HepG2 (cell line): ENCODE data around the gene MRE11. TPM values are rescaled to one million over a fixed set of nuclear protein-coding genes. Genes with fewer than 3 reads are reported as not detected.

Source experiments
- ATAD3A ChIP-seq: sonication (generic); formaldehyde crosslinking; IDR thresholded peaks from 2 replicates; pipeline ENCODE4 v1.4.0; 2020; ENCODE audit warnings: missing genetic modification reagents
- CCDC6 ChIP-seq: sonication (generic); formaldehyde crosslinking; IDR thresholded peaks from 2 replicates; pipeline ENCODE4 v1.8.1; 2022; ENCODE audit warnings: mild to moderate bottlenecking, missing genetic modification reagents, moderate library complexity
- EHMT2 ChIP-seq: fragments of 200-600 bp; sonication (generic); IDR thresholded peaks from 2 replicates; pipeline ENCODE4 v1.7.0; 2017; ENCODE audit warnings: antibody characterized with exemption, low read depth, low read length, borderline replicate concordance
- FOXM1 ChIP-seq: sonication (generic); formaldehyde crosslinking; IDR thresholded peaks from 2 replicates; pipeline ENCODE4 v1.5.0; 2020; ENCODE audit warnings: missing genetic modification reagents
- HDAC6 ChIP-seq: fragments of 200-600 bp; sonication (generic); IDR thresholded peaks from 2 replicates; pipeline ENCODE4 v1.7.0; 2017; ENCODE audit warnings: mild to moderate bottlenecking, antibody characterized with exemption, low read length, low read depth
- HMGA1 ChIP-seq: sonication (generic); formaldehyde crosslinking; conservative IDR thresholded peaks from 2 replicates; pipeline ENCODE4 v1.4.0; 2020; ENCODE audit warnings: missing genetic modification reagents
- HNRNPL ChIP-seq: fragments of 200-400 bp; formaldehyde crosslinking; IDR thresholded peaks from 2 replicates; pipeline ENCODE4 v1.6.1; 2017; ENCODE audit warnings: mild to moderate bottlenecking, low read depth, low read length
- IRF1 ChIP-seq: sonication (generic); formaldehyde crosslinking; IDR thresholded peaks from 2 replicates; pipeline ENCODE4 v1.4.0; 2020; ENCODE audit warnings: low read depth, mild to moderate bottlenecking, missing genetic modification reagents
- KDM5B ChIP-seq: sonication (generic); formaldehyde crosslinking; IDR thresholded peaks from 2 replicates; pipeline ENCODE4 v1.4.0; 2020; ENCODE audit warnings: missing genetic modification reagents, mild to moderate bottlenecking, borderline replicate concordance
- LCORL ChIP-seq, 2 experiments: fragments of 450-650 bp in 1 of 2; sonication (generic) in 1 of 2; formaldehyde crosslinking in 1 of 2; IDR thresholded peaks; 2 replicates each; pipeline versions ENCODE4 v1.5.0 to v1.6.1; 2017 to 2020; ENCODE audit warnings: antibody characterized with exemption in 1 of 2, missing genetic modification reagents in 1 of 2
- NFE2L2 ChIP-seq: fragments of 150-350 bp; IDR thresholded peaks from 2 replicates; pipeline ENCODE4 v1.6.1; 2014; ENCODE audit warnings: low read length
- PAX8 ChIP-seq: sonication (generic); formaldehyde crosslinking; IDR thresholded peaks from 2 replicates; pipeline ENCODE4 v1.8.0; 2022; ENCODE audit warnings: mild to moderate bottlenecking, missing genetic modification reagents, borderline replicate concordance
- RFX1 ChIP-seq: fragments of 450-650 bp; IDR thresholded peaks from 2 replicates; pipeline ENCODE4 v1.6.1; 2017
- ZIK1 ChIP-seq: sonication (generic); formaldehyde crosslinking; IDR thresholded peaks from 2 replicates; pipeline ENCODE4 v1.5.0; 2020; ENCODE audit warnings: mild to moderate bottlenecking, low read depth, missing genetic modification reagents, borderline replicate concordance
- ZMYM3 ChIP-seq: sonication (generic); formaldehyde crosslinking; IDR thresholded peaks from 2 replicates; pipeline ENCODE4 v1.5.1; 2020; ENCODE audit warnings: mild to moderate bottlenecking, missing genetic modification reagents
- ZNF124 ChIP-seq: sonication (generic); formaldehyde crosslinking; IDR thresholded peaks from 2 replicates; pipeline ENCODE4 v1.4.0; 2020; ENCODE audit warnings: missing genetic modification reagents
- ZNF329 ChIP-seq: sonication (generic); formaldehyde crosslinking; IDR thresholded peaks from 2 replicates; pipeline ENCODE4 v1.9.0; 2021; ENCODE audit warnings: low read depth, mild to moderate bottlenecking, missing genetic modification reagents
- ZNF337 ChIP-seq: sonication (generic); formaldehyde crosslinking; IDR thresholded peaks from 2 replicates; pipeline ENCODE4 v1.5.1; 2020; ENCODE audit warnings: missing genetic modification reagents, low read depth, mild to moderate bottlenecking, borderline replicate concordance
- ZNF431 ChIP-seq: sonication (generic); formaldehyde crosslinking; IDR thresholded peaks from 2 replicates; pipeline ENCODE4 v1.9.0; 2022; ENCODE audit warnings: missing genetic modification reagents, low read depth, mild to moderate bottlenecking, borderline replicate concordance
- ZNF574 ChIP-seq: sonication (generic); formaldehyde crosslinking; IDR thresholded peaks from 2 replicates; pipeline ENCODE4 v1.4.0; 2020; ENCODE audit warnings: missing genetic modification reagents
- ZNF598 ChIP-seq: sonication (generic); formaldehyde crosslinking; IDR thresholded peaks from 2 replicates; pipeline ENCODE4 v1.5.1; 2020; ENCODE audit warnings: mild to moderate bottlenecking, missing genetic modification reagents, borderline replicate concordance
- ZNF773 ChIP-seq: sonication (generic); formaldehyde crosslinking; IDR thresholded peaks from 2 replicates; pipeline ENCODE4 v1.4.0; 2020; ENCODE audit warnings: missing genetic modification reagents, borderline replicate concordance
- ZNF792 ChIP-seq: IDR thresholded peaks from 2 replicates; pipeline ENCODE4 v1.6.1; 2016
- polyA plus RNA-seq, 8 experiments: library from polyadenylated mRNA; depleted of rRNA in 3 of 8; stranded (reverse) in 7 of 8; unstranded in 1 of 8; fragments of >200 nt; fragmentation: Illumina TruSeq in 4 of 8; extraction: Trizol in 4 of 8; gene quantifications; 2 replicates each; pipeline versions ENCODE4 v1.2.1 to v1.2.3, GENCODE V29; 2011 to 2016; ENCODE audit warnings: low read depth in 4 of 8, missing spikeins in 1 of 8, mixed read lengths in 1 of 8; ENCODE audit not compliant: insufficient read depth in 1 of 8
- total RNA-seq, 5 experiments: library from RNA; depleted of rRNA; stranded (reverse); fragments of >200 nt; fragmentation: Illumina TruSeq; extraction: Trizol; gene quantifications; 2 replicates each; pipeline ENCODE4 v1.2.3, GENCODE V29; 2016; ENCODE audit warnings: low read depth in 1 of 5
- TF ChIP-seq, protein P1 (sequence below): sonication (generic); formaldehyde crosslinking; IDR thresholded peaks from 2 replicates; pipeline ENCODE4 v1.5.1; 2020; ENCODE audit warnings: mild to moderate bottlenecking, moderate library complexity, missing genetic modification reagents
- TF ChIP-seq, protein P2 (sequence below): sonication (generic); formaldehyde crosslinking; IDR thresholded peaks from 2 replicates; pipeline ENCODE4 v1.8.0; 2022; ENCODE audit warnings: mild to moderate bottlenecking, missing genetic modification reagents, moderate library complexity

MRE11 gene
- total and polyA plus RNA-seq, 2 of the 13 experiments (the other 11 are each of a cell fraction or from before 2014, with no cell fraction given): 7.2 to 37.3 TPM

DNA sequence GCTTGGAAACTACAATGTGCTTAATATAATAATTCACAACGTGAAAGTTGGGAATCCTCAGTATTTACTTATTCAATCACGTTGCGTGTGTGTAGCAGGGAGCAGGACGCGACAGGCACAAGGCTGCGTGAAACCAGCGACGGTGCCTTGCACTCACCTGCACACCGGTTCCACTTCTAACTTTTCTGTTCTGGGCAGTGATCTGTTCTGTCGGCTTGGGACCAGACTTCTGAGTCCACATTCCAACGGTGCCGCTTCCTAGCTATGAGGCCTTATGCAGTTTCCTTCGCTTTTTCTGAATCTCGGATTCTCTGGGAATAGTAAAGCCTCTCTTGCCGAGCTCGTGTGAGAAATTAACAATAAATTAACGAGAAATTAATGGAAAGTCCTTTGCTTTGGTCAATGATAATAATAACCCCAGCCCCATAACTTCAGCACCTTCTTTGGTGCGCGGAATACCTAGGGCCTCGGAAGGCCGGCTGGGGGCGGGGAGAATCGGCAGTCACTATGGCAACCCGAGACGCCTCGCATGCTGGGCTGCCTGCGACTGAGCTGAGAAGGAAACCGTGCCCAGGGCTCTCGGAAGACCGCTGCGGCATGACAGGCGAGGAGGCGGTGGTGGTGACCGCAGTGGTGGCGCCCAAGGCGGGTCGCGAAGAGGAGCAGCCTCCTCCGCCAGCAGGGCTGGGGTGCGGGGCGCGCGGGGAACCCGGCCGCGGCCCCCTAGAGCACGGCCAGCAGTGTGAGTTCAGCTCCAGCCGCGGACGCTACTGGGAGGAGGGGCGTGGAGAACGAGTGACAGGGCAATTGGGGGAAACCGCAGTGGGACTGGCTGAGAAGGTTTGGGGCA, 18.5 kb upstream of the MRE11 start, which contains the start of gene C11orf97 (continued):
- TF ChIP-seq EHMT2 (no peak), ZNF329 (CRISPR knock-in tag) (no peak), ZNF124 (no peak), HDAC6 (no peak), HNRNPL (no peak), LCORL (IDR thresholded peaks at IDR 0.05) (no peak), LCORL (CRISPR knock-in tag; IDR thresholded peaks at IDR 0.05) (no peak), PAX8 (CRISPR knock-in tag) (no peak), ZNF792 (CRISPR knock-in tag) (no peak), ATAD3A (CRISPR knock-in tag) (no peak), ZMYM3 (CRISPR knock-in tag) (no peak), NFE2L2 (no peak), FOXM1 (CRISPR knock-in tag) (no peak), CCDC6 (CRISPR knock-in tag) (no peak), ZIK1 (no peak), ZNF431 (CRISPR knock-in tag) (no peak), RFX1 (peak; percentile 78), ZNF773 (CRISPR knock-in tag) (no peak), KDM5B (peak; percentile 60; the same call in 1 of the 2 replicates), ZNF598 (CRISPR knock-in tag) (0 out of 2 replicates have a peak, but pooled peaks have one; percentile 29), ZNF337 (CRISPR knock-in tag) (no peak), ZNF574 (CRISPR knock-in tag) (0 out of 2 replicates have a peak, but pooled peaks have one; percentile 28), HMGA1 (CRISPR knock-in tag) (no peak), IRF1 (no peak)
- TF ChIP-seq, protein P1, sequence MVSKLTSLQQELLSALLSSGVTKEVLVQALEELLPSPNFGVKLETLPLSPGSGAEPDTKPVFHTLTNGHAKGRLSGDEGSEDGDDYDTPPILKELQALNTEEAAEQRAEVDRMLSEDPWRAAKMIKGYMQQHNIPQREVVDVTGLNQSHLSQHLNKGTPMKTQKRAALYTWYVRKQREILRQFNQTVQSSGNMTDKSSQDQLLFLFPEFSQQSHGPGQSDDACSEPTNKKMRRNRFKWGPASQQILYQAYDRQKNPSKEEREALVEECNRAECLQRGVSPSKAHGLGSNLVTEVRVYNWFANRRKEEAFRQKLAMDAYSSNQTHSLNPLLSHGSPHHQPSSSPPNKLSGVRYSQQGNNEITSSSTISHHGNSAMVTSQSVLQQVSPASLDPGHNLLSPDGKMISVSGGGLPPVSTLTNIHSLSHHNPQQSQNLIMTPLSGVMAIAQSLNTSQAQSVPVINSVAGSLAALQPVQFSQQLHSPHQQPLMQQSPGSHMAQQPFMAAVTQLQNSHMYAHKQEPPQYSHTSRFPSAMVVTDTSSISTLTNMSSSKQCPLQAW (CRISPR knock-in tag): no peak
- TF ChIP-seq, protein P2, sequence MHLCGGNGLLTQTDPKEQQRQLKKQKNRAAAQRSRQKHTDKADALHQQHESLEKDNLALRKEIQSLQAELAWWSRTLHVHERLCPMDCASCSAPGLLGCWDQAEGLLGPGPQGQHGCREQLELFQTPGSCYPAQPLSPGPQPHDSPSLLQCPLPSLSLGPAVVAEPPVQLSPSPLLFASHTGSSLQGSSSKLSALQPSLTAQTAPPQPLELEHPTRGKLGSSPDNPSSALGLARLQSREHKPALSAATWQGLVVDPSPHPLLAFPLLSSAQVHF (CRISPR knock-in tag): no peak
